ENCODE results near the gene PTPN9.

Gene PTPN9

GRCh38 chr15:75455424-75455981, 123.6 kb downstream of the PTPN9 start:
- no peak for TF ChIP-seq CTCF (conservative IDR thresholded peaks at IDR 0.05; ENCODE audit: low read depth, low read length)
- DNase-seq (ENCODE audit: low read depth), result no peak
- peak overlapping the region; percentile 91 for H3K4me3 ChIP-seq (ENCODE audit: low read length)

GRCh38 chr15:75454471-75455378, 124.4 kb downstream of the PTPN9 start:
- TF ChIP-seq CTCF (conservative IDR thresholded peaks at IDR 0.05; ENCODE audit: low read depth, low read length), result no peak
- peak overlapping the region; percentile 91 for H3K4me3 ChIP-seq (ENCODE audit: low read length)
- DNase-seq (ENCODE audit: low read depth), result no peak

GRCh38 chr15:75453703-75454470, 125.2 kb downstream of the PTPN9 start:
- peak; percentile 99 for DNase-seq (ENCODE audit: low read depth)
- TF ChIP-seq CTCF (conservative IDR thresholded peaks at IDR 0.05; ENCODE audit: low read depth, low read length), result no peak
- peak overlapping the region; percentile 91 for H3K4me3 ChIP-seq (ENCODE audit: low read length)

GRCh38 chr15:75452865-75453702, 126.0 kb downstream of the PTPN9 start:
- peak overlapping the region; percentile 75 for H3K4me3 ChIP-seq (ENCODE audit: low read length)
- TF ChIP-seq CTCF (conservative IDR thresholded peaks at IDR 0.05; ENCODE audit: low read depth, low read length), result peak; percentile 32
- DNase-seq (ENCODE audit: low read depth), result no peak

- no peak for TF ChIP-seq CTCF (conservative IDR thresholded peaks at IDR 0.05; ENCODE audit: low read depth, low read length)
- H3K4me3 ChIP-seq (ENCODE audit: low read length), result peak overlapping the region; percentile 75
- no peak for DNase-seq (ENCODE audit: low read depth)
Measured at GRCh38 chr15:75452364-75452864, 126.7 kb downstream of the PTPN9 start.

- DNase-seq (ENCODE audit: low read depth), result peak; percentile 100
- no peak for TF ChIP-seq CTCF (conservative IDR thresholded peaks at IDR 0.05; ENCODE audit: low read depth, low read length)
- H3K4me3 ChIP-seq (ENCODE audit: low read length), result peak within 1 kb of the TSS; percentile 87
Measured at GRCh38 chr15:75451674-75452363, 127.3 kb downstream of the PTPN9 start, which contains the start of gene SIN3A. Gene SIN3A, minus strand, starts transcription at chr15:75451690. Its CDS starts 21,315 bp downstream, at chr15:75430375.
